Activated gamma-delta T cell (primary cell): ENCODE results near the gene FOXA3.
"Not testable (repeated sequence)": the region's sequence is repeated elsewhere in the genome, so short reads cannot be mapped to it uniquely, and the experiment has no call there.

Source experiments
- DNase-seq: peaks from one replicate; lab custom pipeline; 2025; lab: John Stamatoyannopoulos, UW

The FOXA3 gene

GRCh38 chr19:45895519-45895972, 31.4 kb downstream of the FOXA3 start:
- no peak for DNase-seq

- DNase-seq = not testable (repeated sequence)
Measured at GRCh38 chr19:45895983-45896599, 32.0 kb downstream of the FOXA3 start.

DNA sequence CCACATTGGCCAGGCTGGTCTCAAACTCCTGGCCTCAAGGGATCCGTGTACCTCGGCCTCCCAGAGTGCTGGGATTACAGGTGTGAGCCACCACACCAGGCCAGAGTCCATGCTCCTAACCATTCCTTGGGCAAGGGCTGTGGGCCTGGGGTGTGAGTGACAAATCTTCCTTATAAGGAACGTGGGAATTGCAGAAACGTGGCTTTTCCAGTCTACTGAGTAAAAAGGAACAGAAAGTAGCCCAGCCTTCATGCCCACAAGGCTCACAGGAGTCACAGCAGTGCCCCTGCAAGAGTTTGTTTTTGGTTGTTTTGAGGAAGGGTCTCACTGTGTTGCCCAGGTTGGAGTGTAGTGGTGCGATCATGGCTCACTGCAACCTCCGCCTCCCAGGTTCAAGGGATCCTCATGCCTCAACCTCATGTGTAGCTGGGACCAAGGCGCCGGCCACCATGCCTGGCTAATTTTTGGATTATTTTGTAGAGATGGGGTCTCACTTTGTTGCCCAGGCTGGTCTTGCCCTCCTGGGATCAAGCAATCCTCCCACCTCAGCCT, 33.2 kb downstream of the FOXA3 start:
- DNase-seq = no peak

- no peak for DNase-seq
Measured at GRCh38 chr19:45899253-45899652, 35.1 kb downstream of the FOXA3 start.

- DNase-seq = no peak
Measured at GRCh38 chr19:45899919-45900589, 35.9 kb downstream of the FOXA3 start.

- DNase-seq = no peak
Measured at GRCh38 chr19:45900738-45901431, 36.8 kb downstream of the FOXA3 start.

DNA sequence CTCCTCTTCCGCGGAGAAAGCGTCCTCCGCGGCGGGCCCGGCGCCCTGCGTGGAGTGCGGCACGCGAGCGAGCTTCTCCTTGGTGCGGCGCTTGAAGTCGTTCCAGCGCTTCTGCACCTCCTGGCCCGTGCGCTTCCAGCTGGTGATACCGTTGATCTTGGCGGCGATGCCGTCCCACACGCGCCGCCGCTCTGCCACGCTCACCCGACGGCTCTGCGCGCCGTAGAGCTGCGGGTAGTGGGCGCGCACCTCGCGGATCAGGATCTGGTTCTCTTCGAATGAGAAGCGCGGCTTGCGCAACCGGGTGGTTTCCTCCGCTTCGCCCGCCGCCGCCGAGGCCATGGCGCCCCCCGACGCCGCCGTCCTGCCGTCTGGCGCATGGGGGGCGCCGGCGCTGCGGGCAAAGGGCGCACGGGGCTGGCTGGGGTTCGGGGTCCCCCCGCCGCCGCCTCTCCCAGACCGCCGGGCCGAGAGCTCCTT, 37.3 kb downstream of the FOXA3 start:
- DNase-seq = no peak

DNA sequence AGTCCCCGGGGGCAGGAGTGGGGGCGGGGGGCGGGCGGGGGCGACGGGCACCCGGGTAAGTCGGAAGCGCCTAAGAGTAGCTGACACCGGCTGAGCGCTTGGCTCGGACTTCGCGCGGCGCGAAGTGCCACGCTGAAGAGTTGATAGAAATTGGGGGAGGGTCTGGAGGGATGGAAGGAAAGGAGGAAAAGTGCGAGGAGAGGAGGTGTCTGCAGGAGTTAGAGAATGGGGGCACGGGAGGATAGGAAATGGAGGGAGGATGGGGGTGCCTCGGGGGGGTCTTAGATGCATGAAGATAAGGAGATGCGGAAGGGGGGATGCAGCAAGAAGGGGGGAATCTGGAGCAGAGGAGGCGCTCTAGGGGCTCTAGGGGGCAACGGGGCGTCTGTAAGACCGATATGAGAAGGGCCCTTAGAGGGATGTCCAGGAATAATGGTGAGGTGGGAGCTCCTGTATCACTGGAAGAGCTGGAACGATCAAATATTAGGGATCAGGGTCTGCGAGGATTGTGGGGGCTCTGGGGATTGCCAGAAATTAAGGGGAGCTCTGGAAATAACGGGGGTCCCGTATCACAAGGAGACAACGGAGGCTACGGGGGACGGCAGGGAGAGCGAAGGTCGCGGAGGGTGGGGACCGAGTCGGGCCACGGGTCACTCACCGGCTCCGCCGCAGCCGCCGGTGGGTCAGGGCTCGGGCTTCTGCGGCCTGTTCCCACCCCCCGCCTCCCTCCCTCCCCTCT, 38.0 kb downstream of the FOXA3 start, which contains the start of gene MYPOP:
Gene MYPOP, minus strand, starts transcription at position 702 of the 739 bp plus-strand sequence. CDS start 840 bp downstream, outside the sequence.
- DNase-seq = no peak

GRCh38 chr19:45902651-45903625, 38.8 kb downstream of the FOXA3 start:
- DNase-seq = peak; percentile 99

GRCh38 chr19:45905011-45905410, 40.9 kb downstream of the FOXA3 start:
- no peak for DNase-seq

DNA sequence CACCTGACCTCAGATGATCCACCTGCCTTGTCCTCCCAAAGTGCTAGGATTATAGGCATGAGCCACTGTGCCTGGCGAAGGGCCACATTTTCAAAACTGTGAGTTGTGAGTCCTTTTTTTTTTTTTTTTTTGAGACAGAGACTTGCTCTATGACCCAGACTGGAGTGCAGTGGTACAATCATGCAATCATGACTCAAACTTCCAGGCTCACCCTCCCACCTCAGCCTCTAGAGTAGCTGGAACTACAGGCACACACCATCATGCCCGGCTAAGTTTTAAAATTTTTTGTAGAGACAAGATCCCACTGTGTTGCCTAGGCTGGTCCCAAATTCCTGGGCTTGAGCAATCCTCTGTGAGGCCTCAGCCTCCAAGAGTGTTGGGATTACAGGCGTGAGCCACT, 42.1 kb downstream of the FOXA3 start:
- no peak for DNase-seq

DNA sequence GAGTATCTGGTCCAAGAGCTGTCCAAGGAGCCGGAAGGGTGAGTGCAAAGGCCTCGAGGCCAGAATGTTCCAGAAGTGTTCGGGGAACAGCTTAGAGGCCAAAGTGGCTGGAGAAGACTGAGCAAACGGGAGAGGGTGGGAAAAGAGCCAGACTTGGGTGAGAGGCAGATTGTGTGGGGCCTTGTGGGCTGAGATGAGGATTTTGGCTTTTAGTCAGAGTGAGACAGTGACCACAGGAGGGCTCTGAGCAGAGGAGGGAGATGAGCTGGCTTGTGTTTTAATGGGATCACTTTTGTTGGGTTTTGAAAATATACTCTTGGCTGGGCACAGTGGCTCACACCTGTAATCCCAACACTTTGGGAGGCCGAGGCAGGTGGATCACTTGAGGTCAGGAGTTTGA, 44.8 kb downstream of the FOXA3 start:
- DNase-seq = no peak

DNA sequence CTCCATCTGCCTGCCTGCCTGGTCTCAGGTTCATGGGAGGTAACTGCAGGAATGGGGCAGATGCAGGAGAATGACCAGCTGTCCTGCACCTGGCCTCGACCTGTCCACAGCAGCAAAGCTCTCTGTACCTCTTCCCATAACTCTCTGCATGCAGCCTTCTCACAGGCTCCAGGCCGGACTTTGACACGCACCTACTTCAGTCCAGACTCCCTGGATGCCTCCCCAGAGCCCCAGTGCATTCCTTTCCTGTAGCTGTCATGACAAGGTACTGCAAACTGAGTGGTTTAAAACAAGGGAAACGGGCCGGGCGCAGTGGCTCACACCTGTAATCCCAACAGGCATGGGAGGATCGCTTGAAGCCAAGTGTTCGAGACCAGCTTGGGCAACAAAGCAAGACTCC, 47.2 kb downstream of the FOXA3 start:
- DNase-seq = no peak

DNA sequence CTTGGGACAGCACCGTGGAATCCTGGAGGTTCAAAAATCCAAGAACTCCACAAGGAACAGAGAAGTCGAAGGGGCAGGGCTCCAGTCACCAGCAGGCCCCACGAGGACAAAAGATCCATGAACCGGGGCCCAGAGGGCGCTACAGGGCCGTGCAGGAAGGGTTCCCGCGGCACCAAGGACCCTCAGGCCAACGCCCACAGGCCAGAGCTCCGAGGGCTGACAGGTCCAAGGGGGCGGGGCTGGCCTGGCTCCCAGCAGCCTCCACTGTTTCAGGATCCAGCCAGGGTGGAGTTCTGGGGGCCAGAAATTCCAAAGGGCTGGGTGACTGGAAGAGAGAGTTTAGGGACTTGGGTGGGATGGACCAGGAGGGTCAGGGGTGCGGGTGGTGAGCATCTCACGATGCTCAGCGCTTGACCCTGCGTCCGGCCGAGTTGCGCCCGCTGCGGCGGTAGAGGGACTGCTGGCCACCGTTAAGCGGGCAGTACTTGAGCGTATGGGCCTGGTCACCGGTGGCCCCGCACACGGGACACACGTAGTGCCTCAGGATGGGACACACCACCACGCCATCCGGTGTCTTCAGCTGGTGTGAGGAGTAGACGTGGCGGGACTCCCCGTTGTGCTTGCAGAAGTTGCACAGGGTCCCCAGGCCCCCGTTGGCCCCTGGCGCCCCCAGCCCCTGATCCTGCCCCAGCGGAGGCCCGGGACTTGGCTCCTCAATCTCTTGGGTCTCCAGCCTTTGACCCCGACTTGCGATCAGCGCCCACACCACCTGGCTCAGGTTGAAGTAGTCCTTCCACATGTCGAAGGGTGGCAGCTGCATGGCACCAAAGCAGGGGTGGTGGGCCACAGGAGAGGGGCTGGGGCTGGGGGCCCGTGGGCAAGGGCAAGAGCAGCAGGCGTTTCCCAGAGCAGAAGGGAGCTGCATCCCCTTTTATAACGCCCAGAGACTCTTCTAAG, 50.0 kb downstream of the FOXA3 start, which contains the start of gene NANOS2:
Gene NANOS2, minus strand, starts transcription at position 905 of the 957 bp plus-strand sequence. Its CDS starts 85 bp downstream, at position 820.
- no peak for DNase-seq

GRCh38 chr19:45917421-45918091, 53.4 kb downstream of the FOXA3 start:
- DNase-seq = no peak

DNA sequence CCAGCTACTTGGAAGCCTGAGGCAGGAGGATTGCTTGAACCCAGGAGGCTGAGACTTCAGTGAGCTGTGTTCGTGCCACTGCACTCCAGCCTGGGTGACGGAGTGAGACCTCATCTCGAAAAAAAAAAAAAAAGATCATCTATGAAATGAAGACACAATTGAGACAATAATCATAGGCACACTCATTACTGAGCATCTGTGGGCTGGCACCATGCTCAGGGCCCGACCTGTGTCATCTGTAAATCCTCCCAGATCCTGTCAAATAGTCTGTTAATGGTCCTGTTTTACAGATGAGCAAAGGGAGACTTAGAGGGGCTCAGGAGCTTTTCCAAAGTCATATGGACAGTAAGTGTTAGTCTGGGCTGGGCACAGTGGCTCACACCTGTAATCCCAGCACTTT, 54.6 kb downstream of the FOXA3 start:
- DNase-seq = no peak

DNA sequence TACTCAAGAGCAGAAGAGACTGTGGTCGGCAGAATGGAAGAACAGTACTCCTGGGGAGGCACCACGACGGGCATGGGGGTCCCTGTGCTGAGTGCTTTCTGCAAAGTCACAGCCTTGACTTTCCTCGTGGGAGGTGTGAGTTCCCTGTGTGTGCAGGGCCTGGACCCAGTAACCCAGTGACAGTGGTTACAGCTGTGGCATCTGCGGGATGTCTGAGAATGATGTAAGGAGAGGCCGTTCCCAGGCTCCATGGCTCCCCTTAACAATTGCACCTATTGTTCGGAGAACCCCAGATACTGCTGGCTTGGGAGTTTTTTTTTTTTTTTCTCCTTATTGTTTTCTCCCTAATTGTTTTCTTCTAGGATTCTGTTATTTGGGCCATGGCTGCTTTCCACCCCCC, 55.6 kb downstream of the FOXA3 start:
- no peak for DNase-seq

DNA sequence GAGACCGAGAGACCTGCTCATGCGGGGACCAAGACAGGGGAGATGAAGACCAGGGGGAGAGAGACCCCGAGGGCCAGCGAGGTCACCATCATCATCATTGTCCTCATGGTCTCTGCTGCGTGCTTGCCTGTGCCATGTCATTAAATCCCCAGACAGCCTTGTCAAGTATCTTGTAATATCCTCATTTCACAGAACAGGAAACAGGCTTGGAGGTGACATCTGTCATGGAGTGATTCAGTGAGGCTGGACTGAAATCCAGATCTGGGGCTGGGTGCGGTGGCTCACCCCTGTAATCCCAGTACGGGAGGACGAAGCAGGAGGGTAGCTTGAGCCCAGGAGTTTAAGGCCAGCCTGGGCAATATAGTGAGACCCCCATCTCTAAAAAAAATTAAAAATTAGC, 56.3 kb downstream of the FOXA3 start:
- no peak for DNase-seq

DNA sequence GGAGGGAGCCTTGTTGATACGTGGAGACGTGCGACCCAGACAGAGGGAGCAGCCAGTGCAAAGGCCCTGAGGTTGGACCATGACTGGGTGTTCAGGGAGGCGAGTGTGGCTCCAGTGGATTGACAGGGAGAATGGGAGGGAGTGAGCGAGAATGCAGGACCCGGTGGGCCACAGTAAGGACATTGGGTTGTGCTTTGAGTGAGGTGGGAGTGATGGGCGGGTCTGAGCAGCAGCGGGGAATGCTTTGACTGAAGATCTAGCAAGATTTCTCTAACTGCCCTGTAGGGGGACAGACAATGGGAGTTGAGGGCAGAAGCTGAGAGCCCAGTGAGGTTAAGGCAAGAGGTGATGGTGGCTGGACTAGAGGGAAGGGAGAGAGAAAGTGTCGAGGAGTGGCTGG, 58.2 kb downstream of the FOXA3 start:
- no peak for DNase-seq
